IPS DF 6.9 (cell line): ENCODE data around the gene DST.

Experiments used
- DNase-seq: peaks from one replicate; pipeline ENCODE4 v3.0.0-alpha.2; 2013; ENCODE audit warnings: low read depth, low spot score
- H3K27ac ChIP-seq: one replicate; pipeline ENCODE4 v1.5.1; 2013; ENCODE audit warnings: low read length, control low read depth
- H3K27me3 ChIP-seq: 2 replicates; pipeline ENCODE4 v1.6.1; 2013; ENCODE audit warnings: mild to moderate bottlenecking, low read length; ENCODE audit not compliant: control insufficient read depth, insufficient read depth
- H3K36me3 ChIP-seq: 2 replicates; pipeline ENCODE4 v1.6.1; 2013; ENCODE audit warnings: low read length; ENCODE audit not compliant: control insufficient read depth, insufficient read depth
- H3K4me1 ChIP-seq: 2 replicates; pipeline ENCODE4 v1.6.1; 2013; ENCODE audit warnings: low read length; ENCODE audit not compliant: control insufficient read depth, insufficient read depth
- H3K4me3 ChIP-seq: 2 replicates; pipeline ENCODE4 v1.5.1; 2013; ENCODE audit warnings: mild to moderate bottlenecking, low read length
- H3K9me3 ChIP-seq: 2 replicates; pipeline ENCODE4 v1.6.1; 2013; ENCODE audit warnings: low read length, inconsistent platforms; ENCODE audit not compliant: control insufficient read depth, insufficient read depth
- whole genome bisulfite sequencing: extraction: QIAGEN DNeasy Blood & Tissue Kit; methylation state at CpG from one replicate; pipeline ENCODE4 v1.1.7; 2013; ENCODE audit warnings: mixed read lengths, missing lambda C conversion rate; ENCODE audit not compliant: insufficient read length, insufficient coverage; 5-methylcytosine and 5-hydroxymethylcytosine counted together

Gene DST

GRCh38 chr6:56528412-56528841 is 114.3 kb downstream of the DST start:
- Histone ChIP-seq H3K4me3 (no peak overlapping the region), H3K27ac (no peak overlapping the region), H3K9me3 (no peaks in the 10 kb centered on the region), H3K27me3 (no peaks in the 10 kb centered on the region), H3K36me3 (no peaks in the 10 kb centered on the region), H3K4me1 (0 out of 2 replicates have a peak, but pooled peaks cover 2% of the 10 kb centered on the region)
- no CpG with 5 or more reads among the region's 3 CpGs for WGBS
- no peak for DNase-seq

- Histone ChIP-seq H3K27ac (no peak overlapping the region), H3K9me3 (no peaks in the 10 kb centered on the region), H3K4me1 (0 out of 2 replicates have a peak, but pooled peaks cover 2% of the 10 kb centered on the region), H3K4me3 (no peak overlapping the region), H3K36me3 (no peaks in the 10 kb centered on the region), H3K27me3 (no peaks in the 10 kb centered on the region)
- DNase-seq = no peak
These were observed 114.8 kb downstream of the DST start for GRCh38 chr6:56527934-56528333.

GRCh38 chr6:56526860-56527544 is 115.7 kb downstream of the DST start:
- no peak overlapping the region for H3K27ac ChIP-seq

GRCh38 chr6:56525974-56526789 is 116.5 kb downstream of the DST start:
- Histone ChIP-seq H3K27ac (no peak overlapping the region), H3K9me3 (no peaks in the 10 kb centered on the region), H3K4me3 (no peak overlapping the region), H3K27me3 (no peaks in the 10 kb centered on the region), H3K36me3 (no peaks in the 10 kb centered on the region), H3K4me1 (0 out of 2 replicates have a peak, but pooled peaks cover 2% of the 10 kb centered on the region)
- no CpG with 5 or more reads among the region's 11 CpGs for whole genome bisulfite sequencing
- DNase-seq = no peak

More at GRCh38 chr6:56526860-56527544, 115.7 kb downstream of the DST start:
- H3K4me1 ChIP-seq = 0 out of 2 replicates have a peak, but pooled peaks cover 2% of the 10 kb centered on the region
- no peak for DNase-seq
- no peaks in the 10 kb centered on the region for H3K36me3 ChIP-seq
- WGBS = no CpG with 5 or more reads among the region's 1 CpG
- H3K4me3 ChIP-seq = no peak overlapping the region
- no peaks in the 10 kb centered on the region for H3K9me3 ChIP-seq
- no peaks in the 10 kb centered on the region for H3K27me3 ChIP-seq

- no peaks in the 10 kb centered on the region for H3K9me3 ChIP-seq
- WGBS = no CpG with 5 or more reads among the region's 4 CpGs
- DNase-seq = no peak
- H3K4me1 ChIP-seq = 0 out of 2 replicates have a peak, but pooled peaks cover 2% of the 10 kb centered on the region
- no peaks in the 10 kb centered on the region for H3K36me3 ChIP-seq
- H3K27ac ChIP-seq = no peak overlapping the region
- no peaks in the 10 kb centered on the region for H3K27me3 ChIP-seq
- no peak overlapping the region for H3K4me3 ChIP-seq
These were observed 117.6 kb downstream of the DST start for GRCh38 chr6:56524891-56525703.

- no peaks in the 10 kb centered on the region for H3K36me3 ChIP-seq
- H3K9me3 ChIP-seq = no peaks in the 10 kb centered on the region
- no peaks in the 10 kb centered on the region for H3K27me3 ChIP-seq
- WGBS = no CpG with 5 or more reads among the region's 3 CpGs
- H3K27ac ChIP-seq = no peak overlapping the region
- H3K4me3 ChIP-seq = no peak overlapping the region
- no peak for DNase-seq
- H3K4me1 ChIP-seq = 0 out of 2 replicates have a peak, but pooled peaks cover 2% of the 10 kb centered on the region
These were observed 120.0 kb downstream of the DST start for GRCh38 chr6:56522495-56523270.

GRCh38 chr6:56521976-56522375 is 120.7 kb downstream of the DST start:
- Histone ChIP-seq H3K4me1 (0 out of 2 replicates have a peak, but pooled peaks cover 2% of the 10 kb centered on the region), H3K9me3 (no peaks in the 10 kb centered on the region), H3K27ac (no peak overlapping the region), H3K36me3 (no peaks in the 10 kb centered on the region), H3K27me3 (no peaks in the 10 kb centered on the region), H3K4me3 (no peak overlapping the region)
- no CpG with 5 or more reads among the region's 2 CpGs for WGBS
- DNase-seq = no peak

GRCh38 chr6:56521454-56521853 is 121.2 kb downstream of the DST start:
- no peaks in the 10 kb centered on the region for H3K9me3 ChIP-seq
- H3K4me3 ChIP-seq = no peak overlapping the region
- no peak overlapping the region for H3K27ac ChIP-seq
- no CpG with 5 or more reads among the region's 2 CpGs for WGBS
- no peaks in the 10 kb centered on the region for H3K36me3 ChIP-seq
- no peak for DNase-seq
- no peaks in the 10 kb centered on the region for H3K27me3 ChIP-seq
- H3K4me1 ChIP-seq = 0 out of 2 replicates have a peak, but pooled peaks cover 2% of the 10 kb centered on the region

GRCh38 chr6:56520218-56520617 is 122.5 kb downstream of the DST start:
- no peaks in the 10 kb centered on the region for H3K27me3 ChIP-seq
- no peaks in the 10 kb centered on the region for H3K4me1 ChIP-seq
- H3K36me3 ChIP-seq = no peaks in the 10 kb centered on the region
- H3K9me3 ChIP-seq = no peaks in the 10 kb centered on the region
- no peak overlapping the region for H3K4me3 ChIP-seq
- WGBS = no CpG with 5 or more reads among the region's 1 CpG
- DNase-seq = no peak
- no peak overlapping the region for H3K27ac ChIP-seq
